ENCODE results near the gene TKTL2.

GRCh38 chr4:163440040-163440439, 33.5 kb downstream of the TKTL2 start:
- TF ChIP-seq POLR2AphosphoS5 (IDR thresholded peaks at IDR 0.05), result no peak
- no peak for TF ChIP-seq CTCF (IDR thresholded peaks at IDR 0.05)
- no peak for TF ChIP-seq POLR2A (IDR thresholded peaks at IDR 0.05)
